IMR-90 (cell line): ENCODE results near the gene MTM1. TPM values are rescaled to one million over a fixed set of nuclear protein-coding genes. Genes with fewer than 3 reads are reported as not detected.

Experiments used
- ATAC-seq: fragments of 200-7000 bp; cut with Tn5 transposase; 2 replicates; pipeline ENCODE4 v1.9.1; 2020; ENCODE audit warnings: low read depth, mild to moderate bottlenecking, moderate library complexity
- BruUV-seq: library from RNA; stranded (reverse); fragments of 400-500 nt; replicated peaks from 2 replicates; lab custom pipeline; 2021; lab: Mats Ljungman, UMichigan
- CTCF ChIA-PET: fragments of 300-600 bp; formaldehyde crosslinking; extraction: SDS; loops from one replicate; lab custom pipeline; 2021; ENCODE audit warnings: antibody characterized with exemption; lab: Yijun Ruan, JAX
- POLR2A ChIA-PET: fragments of 300-600 bp; sonication (Branson Sonifier 250); formaldehyde crosslinking; loops from one replicate; lab custom pipeline; 2022; ENCODE audit warnings: antibody characterized with exemption; ENCODE audit not compliant: unreplicated experiment; lab: Charles Lee
- DNase-seq: peaks from one replicate; pipeline ENCODE4 v3.0.0; 2013
- H2AFZ ChIP-seq: replicated peaks from 2 replicates; pipeline ENCODE3; 2013; ENCODE audit warnings: low read length, mild to moderate bottlenecking; ENCODE audit not compliant: poor library complexity
- H2AK5ac ChIP-seq: 2 replicates; pipeline ENCODE4 v1.6.1; 2013; ENCODE audit warnings: low read depth, low read length, inconsistent platforms
- H2AK9ac ChIP-seq: replicated peaks from 2 replicates; pipeline ENCODE3; 2013; ENCODE audit warnings: mild to moderate bottlenecking, low read depth, low read length, moderate library complexity; ENCODE audit not compliant: poor library complexity
- H2BK120ac ChIP-seq: 2 replicates; pipeline ENCODE4 v1.6.1; 2013; ENCODE audit warnings: low read depth, low read length, inconsistent platforms
- H2BK15ac ChIP-seq: 3 replicates; pipeline ENCODE4 v1.6.1; 2013; ENCODE audit warnings: low read depth, low read length, inconsistent platforms
- H2BK20ac ChIP-seq: 2 replicates; pipeline ENCODE4 v1.6.1; 2013; ENCODE audit warnings: low read depth, mild to moderate bottlenecking, inconsistent platforms, low read length, moderate library complexity
- H2BK5ac ChIP-seq: 2 replicates; pipeline ENCODE4 v1.6.1; 2013; ENCODE audit warnings: mild to moderate bottlenecking, low read depth, low read length, inconsistent platforms; ENCODE audit not compliant: poor library complexity, severe bottlenecking
- H3K14ac ChIP-seq: replicated peaks from 2 replicates; pipeline ENCODE4 v1.6.1; 2013; ENCODE audit warnings: low read depth, low read length, inconsistent platforms
- H3K18ac ChIP-seq: 2 replicates; pipeline ENCODE4 v1.6.1; 2013; ENCODE audit warnings: low read depth, low read length, control low read depth
- H3K23ac ChIP-seq: 2 replicates; pipeline ENCODE4 v1.6.1; 2013; ENCODE audit warnings: low read depth, low read length, inconsistent platforms
- H3K27ac ChIP-seq: 2 replicates; pipeline ENCODE4 v1.5.1; 2013; ENCODE audit warnings: mild to moderate bottlenecking, control low read depth, low read length; ENCODE audit not compliant: insufficient read depth
- H3K27me3 ChIP-seq: 2 replicates; pipeline ENCODE4 v1.6.1; 2013; ENCODE audit warnings: low read length; ENCODE audit not compliant: control insufficient read depth, insufficient read depth
- H3K36me3 ChIP-seq: 2 replicates; pipeline ENCODE4 v1.6.1; 2013; ENCODE audit warnings: low read length, mixed read lengths; ENCODE audit not compliant: control insufficient read depth, insufficient read depth
- H3K4ac ChIP-seq: 2 replicates; pipeline ENCODE4 v1.6.1; 2013; ENCODE audit warnings: low read depth, low read length, inconsistent platforms
- H3K4me1 ChIP-seq: 2 replicates; pipeline ENCODE4 v1.6.1; 2013; ENCODE audit warnings: low read length, mixed read lengths; ENCODE audit not compliant: control insufficient read depth, insufficient read depth
- H3K4me2 ChIP-seq: 2 replicates; pipeline ENCODE4 v1.6.1; 2013; ENCODE audit warnings: low read depth, mild to moderate bottlenecking, control low read depth, low read length, moderate library complexity
- H3K4me3 ChIP-seq: 2 replicates; pipeline ENCODE4 v1.5.1; 2013; ENCODE audit warnings: low read depth, mild to moderate bottlenecking, control low read depth, low read length, moderate library complexity; ENCODE audit not compliant: insufficient read depth
- H3K56ac ChIP-seq: 2 replicates; pipeline ENCODE4 v1.6.1; 2013; ENCODE audit warnings: low read length, inconsistent platforms; ENCODE audit not compliant: insufficient read depth; ENCODE audit errors: extremely low read depth
- H3K79me1 ChIP-seq, 2 experiments: 2 replicates each; pipeline ENCODE4 v1.6.1; 2013; ENCODE audit warnings: low read length in 2 of 2, inconsistent platforms in 1 of 2, low read depth in 1 of 2
- H3K9ac ChIP-seq: 2 replicates; pipeline ENCODE4 v1.6.1; 2013; ENCODE audit warnings: low read depth, low read length, control low read depth
- H3K9me1 ChIP-seq: 2 replicates; pipeline ENCODE4 v1.6.1; 2013; ENCODE audit warnings: low read length, inconsistent platforms; ENCODE audit not compliant: insufficient read depth
- H3K9me3 ChIP-seq: 2 replicates; pipeline ENCODE4 v1.6.1; 2013; ENCODE audit warnings: low read length; ENCODE audit not compliant: control insufficient read depth, insufficient read depth
- H4K20me1 ChIP-seq: 2 replicates; pipeline ENCODE4 v1.6.1; 2013; ENCODE audit warnings: low read length, inconsistent platforms; ENCODE audit not compliant: insufficient read depth
- H4K5ac ChIP-seq: 2 replicates; pipeline ENCODE4 v1.6.1; 2013; ENCODE audit warnings: mild to moderate bottlenecking, low read depth, low read length, control low read depth
- H4K8ac ChIP-seq, 2 experiments: 2 replicates each; pipeline ENCODE4 v1.6.1; 2013; ENCODE audit warnings: low read depth in 2 of 2, low read length in 2 of 2, control low read depth in 1 of 2, inconsistent platforms in 1 of 2
- H4K91ac ChIP-seq: 2 replicates; pipeline ENCODE4 v1.6.1; 2013; ENCODE audit warnings: low read depth, low read length, inconsistent platforms; ENCODE audit not compliant: insufficient read depth
- MXI1 ChIP-seq: IDR thresholded peaks from 2 replicates; pipeline ENCODE4 v1.6.1; 2012; ENCODE audit warnings: low read depth, mild to moderate bottlenecking, low read length, moderate library complexity, borderline replicate concordance
- NFE2L2 ChIP-seq: fragments of 150-350 bp; IDR thresholded peaks from 2 replicates; pipeline ENCODE4 v1.6.1; 2016; ENCODE audit warnings: low read depth, mild to moderate bottlenecking, low read length
- POLR2A ChIP-seq: IDR thresholded peaks from 2 replicates; pipeline ENCODE4 v1.6.1; 2012; ENCODE audit warnings: mild to moderate bottlenecking, low read depth, low read length
- WGBS, 2 experiments: methylation state at CpG; one replicate each; pipeline versions ENCODE4 v1.1.5 to v1.1.7; 2013; ENCODE audit warnings: missing lambda C conversion rate in 2 of 2; ENCODE audit not compliant: insufficient read length in 1 of 2; ENCODE audit errors: extremely low coverage in 2 of 2; 5-methylcytosine and 5-hydroxymethylcytosine counted together
- dilution Hi-C: fragments of 300-500 bp; cut with HindIII; formaldehyde crosslinking; loops from one replicate; pipeline ENCODE4 v1.14.3; 2018; ENCODE audit warnings: low sequenced_read_pairs; ENCODE audit not compliant: unreplicated experiment
- in situ Hi-C: fragments of 300-500 bp; cut with MboI; formaldehyde crosslinking; loops from 3 replicates; pipeline ENCODE4 v1.14.3; 2019; ENCODE audit warnings: low sequenced_read_pairs, inconsistent platforms, mixed read lengths
- intact Hi-C: fragments of 100-400 bp; cut with micrococcal nuclease; formaldehyde crosslinking; loops from 2 replicates; pipeline ENCODE4 v1.10.0; 2022
- polyA plus RNA-seq, 3 experiments: library from polyadenylated mRNA; depleted of rRNA; stranded (reverse); fragments of >200 nt; gene quantifications; 2 replicates each; pipeline ENCODE4 v1.2.3, GENCODE V29; 2012; ENCODE audit warnings: low replicate concordance in 1 of 3
- total RNA-seq: library from RNA; depleted of rRNA; stranded (reverse); fragments of >200 nt; gene quantifications from 2 replicates; pipeline ENCODE4 v1.2.3, GENCODE V29; 2012

Gene MTM1
- total and polyA plus RNA-seq, 2 of the 4 experiments (the other 2 are of a cell fraction): 3.8 to 5.6 TPM

GRCh38 chrX:150692831-150693724, 124.7 kb downstream of the MTM1 start, which contains the start of gene MTMR1:
Gene MTMR1 (plus strand): TSS chrX:150693396. CDS start chrX:150693531, 135 bp downstream.
- ATAC-seq (peak; percentile 22), DNase-seq (no peak)
- TF ChIP-seq NFE2L2 (no peak), POLR2A (peak; percentile 40; the same call in 1 of the 2 replicates), MXI1 (no peak)
- H3K4me3 ChIP-seq: peak within 1 kb of the TSS; percentile 87
- in situ Hi-C loops: no loop called here
- no peaks in the 10 kb centered on the region for H3K36me3 ChIP-seq
- H2AK9ac ChIP-seq: peak within 1 kb of the TSS; percentile 90
- peak within 1 kb of the TSS; percentile 60 for H2AK5ac ChIP-seq
- H2AFZ ChIP-seq: peak within 1 kb of the TSS; percentile 86
- H2BK20ac ChIP-seq: peak within 1 kb of the TSS; percentile 57
- no peaks in the 10 kb centered on the region for H4K20me1 ChIP-seq
- intact Hi-C loops: loop anchor here (5.0 kb wide), 1 partner anchor 389 kb away; no protein-coding TSS in a partner anchor
- 0 out of 2 replicates have a peak, but pooled peaks cover 5% of the 10 kb centered on the region for H3K9me1 ChIP-seq
- peak within 1 kb of the TSS; percentile 71 for H3K56ac ChIP-seq
- H4K5ac ChIP-seq: peak within 1 kb of the TSS; percentile 97
- peak within 1 kb of the TSS; percentile 79 for H2BK120ac ChIP-seq
- ChIA-PET CTCF (interaction anchor here (0.7 kb wide), 1 partner anchor 208 kb away, joined by 3 read pairs; no protein-coding TSS in a partner anchor), POLR2A (no interaction called here)
- peak within 1 kb of the TSS; percentile 94 for H2BK5ac ChIP-seq
- H3K18ac ChIP-seq: peak within 1 kb of the TSS; percentile 86
- no TSS peak for BruUV-seq
- H3K27me3 ChIP-seq: no peaks in the 10 kb centered on the region
- H3K79me1 ChIP-seq: peaks cover 2 to 24% of the 10 kb centered on the region in 2 experiments; a peak in 2 of 4 replicates
- peak within 1 kb of the TSS; percentile 93; the same call in 2 of the 3 replicates for H2BK15ac ChIP-seq
- H3K27ac ChIP-seq: peak within 1 kb of the TSS; percentile 96
- dilution Hi-C loops: no loop called here
- peak within 1 kb of the TSS; percentile 93 for H3K9ac ChIP-seq
- peaks cover 16% of the 10 kb centered on the region for H3K9me3 ChIP-seq
- H3K4ac ChIP-seq: peak within 1 kb of the TSS; percentile 74
- H4K8ac ChIP-seq: peak within 1 kb of the TSS; percentile 72 to 88
- H3K23ac ChIP-seq: peak within 1 kb of the TSS; percentile 86
- peak within 1 kb of the TSS; percentile 87 for H3K14ac ChIP-seq
- peaks cover 10% of the 10 kb centered on the region for H3K4me1 ChIP-seq
- 25% methylated on average over 15 of the region's 92 CpGs; no CpG with 5 or more reads in 1 of the 2 experiments for WGBS, 2 experiments
- H4K91ac ChIP-seq: peak within 1 kb of the TSS; percentile 62
- peak within 1 kb of the TSS; percentile 87 for H3K4me2 ChIP-seq
